Urinary bladder (tissue), 4 donors: ENCODE results near the gene GRXCR1. TPM values are rescaled to one million over a fixed set of nuclear protein-coding genes. Genes with fewer than 3 reads are reported as not detected.

Experiments used
- DNase-seq: peaks from one replicate; pipeline ENCODE4 v3.0.0-alpha.2; 2015; ENCODE audit errors: extremely low spot score
- H3K27ac ChIP-seq: one replicate; pipeline ENCODE4 v1.5.1; 2013; ENCODE audit warnings: low read depth, mild to moderate bottlenecking, moderate library complexity
- H3K36me3 ChIP-seq: one replicate; pipeline ENCODE4 v1.6.1; 2013; ENCODE audit warnings: mild to moderate bottlenecking, moderate library complexity; ENCODE audit not compliant: insufficient read depth
- H3K4me1 ChIP-seq: one replicate; pipeline ENCODE4 v1.6.1; 2013; ENCODE audit warnings: mild to moderate bottlenecking, moderate library complexity; ENCODE audit not compliant: insufficient read depth
- H3K4me3 ChIP-seq: one replicate; pipeline ENCODE4 v1.5.1; 2013; ENCODE audit warnings: low read depth, low read length
- WGBS: extraction: QIAGEN DNeasy Blood & Tissue Kit; methylation state at CpG from one replicate; pipeline ENCODE4 v1.1.7; 2013; 5-methylcytosine and 5-hydroxymethylcytosine counted together
- polyA plus RNA-seq: library from polyadenylated mRNA; stranded (reverse); fragments of 200-250 nt; gene quantifications from one replicate; pipeline ENCODE4 v1.2.3, GENCODE V29; 2013
- total RNA-seq: library from RNA; depleted of rRNA; stranded (reverse); fragments of >200 nt; gene quantifications from one replicate; pipeline ENCODE4 v1.2.3, GENCODE V29; 2014
- donor health status: healthy with polysubstance abuse.
- donor health status: healthy.

Gene GRXCR1
- total and polyA plus RNA-seq, 2 donors: not detected

GRCh38 chr4:42906341-42906740 is 13.8 kb downstream of the GRXCR1 start:
- Histone ChIP-seq H3K4me3 (no peak overlapping the region), H3K4me1 (no peaks in the 10 kb centered on the region), H3K36me3 (no peaks in the 10 kb centered on the region), H3K27ac (no peak overlapping the region)
- DNase-seq: no peak
- 90% methylated on average over 1 of the region's 1 CpG for WGBS

- H3K36me3 ChIP-seq: no peaks in the 10 kb centered on the region
- no peak for DNase-seq
- no peaks in the 10 kb centered on the region for H3K4me1 ChIP-seq
- no peak overlapping the region for H3K27ac ChIP-seq
- H3K4me3 ChIP-seq: no peak overlapping the region
- WGBS: 58% methylated on average over 6 of the region's 6 CpGs
Measured at GRCh38 chr4:42906891-42907759, 14.6 kb downstream of the GRXCR1 start.

GRCh38 chr4:42910459-42910858 is 17.9 kb downstream of the GRXCR1 start:
- no peak overlapping the region for H3K4me3 ChIP-seq
- 65% methylated on average over 5 of the region's 5 CpGs for WGBS
- no peak for DNase-seq
- H3K36me3 ChIP-seq: no peaks in the 10 kb centered on the region
- H3K27ac ChIP-seq: no peak overlapping the region
- no peaks in the 10 kb centered on the region for H3K4me1 ChIP-seq

- DNase-seq: no peak
- 84% methylated on average over 4 of the region's 4 CpGs for WGBS
- no peaks in the 10 kb centered on the region for H3K4me1 ChIP-seq
- no peak overlapping the region for H3K4me3 ChIP-seq
- H3K36me3 ChIP-seq: no peaks in the 10 kb centered on the region
- H3K27ac ChIP-seq: no peak overlapping the region
Measured at GRCh38 chr4:42914937-42915336, 22.4 kb downstream of the GRXCR1 start.

- no peak overlapping the region for H3K27ac ChIP-seq
- H3K4me3 ChIP-seq: no peak overlapping the region
- no peak for DNase-seq
- no peaks in the 10 kb centered on the region for H3K36me3 ChIP-seq
- WGBS: 22% methylated on average over 1 of the region's 1 CpG
- H3K4me1 ChIP-seq: no peaks in the 10 kb centered on the region
Measured at GRCh38 chr4:42915484-42915883, 23.0 kb downstream of the GRXCR1 start.

GRCh38 chr4:42917296-42917695 is 24.8 kb downstream of the GRXCR1 start:
- 86% methylated on average over 2 of the region's 2 CpGs for WGBS
- Histone ChIP-seq H3K4me1 (no peaks in the 10 kb centered on the region), H3K27ac (no peak overlapping the region), H3K36me3 (no peaks in the 10 kb centered on the region), H3K4me3 (no peak overlapping the region)
- DNase-seq: no peak

- Histone ChIP-seq H3K4me1 (no peaks in the 10 kb centered on the region), H3K36me3 (no peaks in the 10 kb centered on the region), H3K27ac (no peak overlapping the region), H3K4me3 (no peak overlapping the region)
- DNase-seq: no peak
Measured at GRCh38 chr4:42923431-42923830, 30.9 kb downstream of the GRXCR1 start.

GRCh38 chr4:42925921-42926320 is 33.4 kb downstream of the GRXCR1 start:
- Histone ChIP-seq H3K4me3 (no peak overlapping the region), H3K4me1 (no peaks in the 10 kb centered on the region)
- WGBS: 55% methylated on average over 3 of the region's 3 CpGs

GRCh38 chr4:42927946-42928345 is 35.4 kb downstream of the GRXCR1 start:
- Histone ChIP-seq H3K36me3 (no peaks in the 10 kb centered on the region), H3K4me1 (no peaks in the 10 kb centered on the region), H3K27ac (no peak overlapping the region), H3K4me3 (no peak overlapping the region)
- WGBS: 64% methylated on average over 3 of the region's 3 CpGs
- DNase-seq: no peak

More at GRCh38 chr4:42925921-42926320, 33.4 kb downstream of the GRXCR1 start:
- Histone ChIP-seq H3K27ac (no peak overlapping the region), H3K36me3 (no peaks in the 10 kb centered on the region)
- no peak for DNase-seq

- DNase-seq: no peak
- no peaks in the 10 kb centered on the region for H3K36me3 ChIP-seq
- no peak overlapping the region for H3K27ac ChIP-seq
- H3K4me1 ChIP-seq: no peaks in the 10 kb centered on the region
- no peak overlapping the region for H3K4me3 ChIP-seq
Measured at GRCh38 chr4:42928582-42928981, 36.1 kb downstream of the GRXCR1 start.

GRCh38 chr4:42942216-42942615 is 49.7 kb downstream of the GRXCR1 start:
- DNase-seq: no peak
- H3K4me1 ChIP-seq: no peaks in the 10 kb centered on the region
- WGBS: 70% methylated on average over 1 of the region's 1 CpG
- H3K36me3 ChIP-seq: no peaks in the 10 kb centered on the region
- H3K4me3 ChIP-seq: no peak overlapping the region
- H3K27ac ChIP-seq: no peak overlapping the region

GRCh38 chr4:42945874-42946273 is 53.4 kb downstream of the GRXCR1 start:
- Histone ChIP-seq H3K4me3 (no peak overlapping the region), H3K27ac (no peak overlapping the region), H3K4me1 (no peaks in the 10 kb centered on the region), H3K36me3 (no peaks in the 10 kb centered on the region)
- no peak for DNase-seq
- 76% methylated on average over 2 of the region's 2 CpGs for WGBS

GRCh38 chr4:42953321-42953720 is 60.8 kb downstream of the GRXCR1 start:
- no peaks in the 10 kb centered on the region for H3K4me1 ChIP-seq
- no peak for DNase-seq
- no peaks in the 10 kb centered on the region for H3K36me3 ChIP-seq
- WGBS: 63% methylated on average over 1 of the region's 1 CpG
- H3K27ac ChIP-seq: no peak overlapping the region
- H3K4me3 ChIP-seq: no peak overlapping the region

GRCh38 chr4:42954963-42955669 is 62.6 kb downstream of the GRXCR1 start:
- Histone ChIP-seq H3K36me3 (no peaks in the 10 kb centered on the region), H3K4me1 (no peaks in the 10 kb centered on the region), H3K27ac (no peak overlapping the region), H3K4me3 (no peak overlapping the region)
- no peak for DNase-seq
- 59% methylated on average over 10 of the region's 10 CpGs for WGBS
